ENCODE measurements around the gene IFIT3.
"Not testable (repeated sequence)": the region's sequence is repeated elsewhere in the genome, so short reads cannot be mapped to it uniquely, and the experiment has no call there.

IFIT3 gene

GRCh38 chr10:89327803-89328441, at the start of gene IFIT3:
TSS of gene IFIT3 (plus strand) at chr10:89327997. CDS start at chr10:89328074, 77 bp downstream.
- in situ Hi-C loops (cut with MboI; ENCODE audit: low sequenced_read_pairs), result no loop called here

GRCh38 chr10:89278034-89278535, 49.7 kb upstream of the IFIT3 start:
- in situ Hi-C loops (cut with MboI; ENCODE audit: low sequenced_read_pairs), result no loop called here

- in situ Hi-C loops (cut with MboI; ENCODE audit: low sequenced_read_pairs), result no loop called here
These were observed 48.9 kb upstream of the IFIT3 start for GRCh38 chr10:89278900-89279392.

- in situ Hi-C loops (cut with MboI; ENCODE audit: low sequenced_read_pairs), result no loop called here
These were observed 48.4 kb upstream of the IFIT3 start for GRCh38 chr10:89279421-89279869.

- in situ Hi-C loops (cut with MboI; ENCODE audit: low sequenced_read_pairs), result no loop called here
These were observed 47.3 kb upstream of the IFIT3 start for GRCh38 chr10:89280508-89280907.

- in situ Hi-C loops (cut with MboI; ENCODE audit: low sequenced_read_pairs), result no loop called here
These were observed 46.0 kb upstream of the IFIT3 start for GRCh38 chr10:89281606-89282395.

- in situ Hi-C loops (cut with MboI; ENCODE audit: low sequenced_read_pairs), result no loop called here
These were observed 44.5 kb upstream of the IFIT3 start for GRCh38 chr10:89283025-89283935.

GRCh38 chr10:89283936-89284475, 43.8 kb upstream of the IFIT3 start:
- in situ Hi-C loops (cut with MboI; ENCODE audit: low sequenced_read_pairs), result no loop called here

GRCh38 chr10:89284711-89285110, 43.1 kb upstream of the IFIT3 start:
- in situ Hi-C loops (cut with MboI; ENCODE audit: low sequenced_read_pairs), result not testable (repeated sequence)

- in situ Hi-C loops (cut with MboI; ENCODE audit: low sequenced_read_pairs), result not testable (repeated sequence)
These were observed 42.5 kb upstream of the IFIT3 start for GRCh38 chr10:89285303-89285702.

GRCh38 chr10:89294721-89295239, 33.0 kb upstream of the IFIT3 start:
- in situ Hi-C loops (cut with MboI; ENCODE audit: low sequenced_read_pairs), result no loop called here

GRCh38 chr10:89295597-89295996, 32.2 kb upstream of the IFIT3 start:
- in situ Hi-C loops (cut with MboI; ENCODE audit: low sequenced_read_pairs), result no loop called here

- in situ Hi-C loops (cut with MboI; ENCODE audit: low sequenced_read_pairs), result no loop called here
These were observed 31.6 kb upstream of the IFIT3 start for GRCh38 chr10:89296220-89296648.

- in situ Hi-C loops (cut with MboI; ENCODE audit: low sequenced_read_pairs), result no loop called here
These were observed 30.4 kb upstream of the IFIT3 start for GRCh38 chr10:89297356-89297755.

- in situ Hi-C loops (cut with MboI; ENCODE audit: low sequenced_read_pairs), result no loop called here
These were observed 30.0 kb upstream of the IFIT3 start for GRCh38 chr10:89297791-89298190.

- in situ Hi-C loops (cut with MboI; ENCODE audit: low sequenced_read_pairs), result no loop called here
These were observed 28.8 kb upstream of the IFIT3 start for GRCh38 chr10:89299031-89299430.

- in situ Hi-C loops (cut with MboI; ENCODE audit: low sequenced_read_pairs), result no loop called here
These were observed 26.6 kb upstream of the IFIT3 start for GRCh38 chr10:89301232-89301631.

- in situ Hi-C loops (cut with MboI; ENCODE audit: low sequenced_read_pairs), result no loop called here
These were observed 25.9 kb upstream of the IFIT3 start, which contains the start of gene IFIT2 for GRCh38 chr10:89301721-89302445. TSS of gene IFIT2 (plus strand) at chr10:89302046. CDS start at chr10:89302124, 78 bp downstream.

GRCh38 chr10:89302625-89303024, 25.2 kb upstream of the IFIT3 start:
- in situ Hi-C loops (cut with MboI; ENCODE audit: low sequenced_read_pairs), result no loop called here

GRCh38 chr10:89303161-89303560, 24.6 kb upstream of the IFIT3 start:
- in situ Hi-C loops (cut with MboI; ENCODE audit: low sequenced_read_pairs), result no loop called here

Measured in hTERT RPE-1 (cell line).